NCI-H1105 (cell line): ENCODE data around the gene RSPH4A.
"Not testable (repeated sequence)": the region's sequence is repeated elsewhere in the genome, so short reads cannot be mapped to it uniquely, and the experiment has no call there.

Experiments used
- DNase-seq: peaks from one replicate; lab custom pipeline; 2025; lab: John Stamatoyannopoulos, UW

The RSPH4A gene

DNA sequence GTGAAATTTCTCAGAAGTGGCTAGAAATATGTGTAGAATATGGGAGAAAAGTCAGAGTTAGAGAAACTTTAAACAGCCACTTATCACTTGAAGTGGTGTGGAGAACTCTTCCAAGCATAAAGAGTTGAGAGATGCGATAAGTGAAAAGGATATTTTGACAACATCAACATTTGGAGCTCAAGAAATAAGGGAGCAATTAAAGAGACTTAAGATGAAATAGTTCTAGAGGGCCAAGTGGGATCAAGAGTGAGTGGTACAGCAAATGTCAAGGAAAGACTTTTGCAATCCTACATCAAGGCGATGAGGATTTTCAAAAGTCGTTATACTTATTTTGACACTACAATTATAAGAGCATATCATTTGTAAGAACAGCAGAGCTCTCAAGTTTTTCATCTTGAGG is 9.6 kb downstream of the RSPH4A start:
- DNase-seq, result no peak

DNA sequence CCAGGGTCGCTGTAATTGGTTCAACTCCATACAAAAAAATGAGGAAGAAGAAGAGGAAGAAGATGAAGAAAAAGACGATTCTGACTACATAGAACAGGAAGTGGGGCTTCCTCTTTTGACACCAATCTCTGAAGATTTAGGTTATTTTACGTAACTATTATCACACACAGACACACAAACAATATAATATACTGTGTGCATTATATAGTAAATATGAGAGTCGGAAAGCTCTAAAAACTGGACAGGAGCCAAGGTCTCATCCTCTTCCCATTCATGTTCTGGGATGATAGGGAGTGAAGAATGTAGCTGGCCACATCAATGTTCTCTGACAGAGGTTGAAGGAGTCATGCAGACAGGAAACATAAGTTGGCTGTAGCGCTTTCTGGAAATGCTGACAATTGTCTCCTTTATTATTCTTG is 13.3 kb downstream of the RSPH4A start:
- DNase-seq, result no peak

DNA sequence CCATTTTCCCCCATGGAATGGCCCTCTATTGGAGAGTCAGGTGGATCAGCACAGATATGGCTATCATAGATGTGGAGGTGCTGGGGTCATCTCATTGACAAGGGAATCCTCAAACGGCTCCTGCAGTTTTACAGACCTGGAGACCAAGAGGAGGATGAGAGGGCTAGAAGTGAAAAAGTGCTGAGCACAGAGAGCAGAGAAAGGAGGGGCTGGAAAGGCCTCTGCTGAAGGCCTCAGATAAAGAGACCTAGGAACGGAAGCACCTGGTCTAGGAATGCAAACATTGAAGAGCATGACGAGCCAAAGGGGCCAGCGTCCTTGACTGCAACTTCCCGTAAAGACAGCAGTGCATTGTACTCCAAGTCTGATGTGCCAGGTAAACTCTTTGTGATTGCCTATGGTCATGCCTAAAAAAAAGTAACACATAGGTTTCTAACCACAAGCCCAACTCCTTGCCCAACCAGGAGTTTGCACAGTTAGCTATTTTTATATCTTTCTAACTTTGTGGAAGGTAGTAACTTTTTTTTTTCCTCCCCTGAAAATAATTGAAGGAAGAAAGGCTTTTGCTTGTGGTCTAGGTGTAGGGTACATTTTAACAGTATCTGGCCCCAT is 15.2 kb downstream of the RSPH4A start:
- DNase-seq, result no peak

DNA sequence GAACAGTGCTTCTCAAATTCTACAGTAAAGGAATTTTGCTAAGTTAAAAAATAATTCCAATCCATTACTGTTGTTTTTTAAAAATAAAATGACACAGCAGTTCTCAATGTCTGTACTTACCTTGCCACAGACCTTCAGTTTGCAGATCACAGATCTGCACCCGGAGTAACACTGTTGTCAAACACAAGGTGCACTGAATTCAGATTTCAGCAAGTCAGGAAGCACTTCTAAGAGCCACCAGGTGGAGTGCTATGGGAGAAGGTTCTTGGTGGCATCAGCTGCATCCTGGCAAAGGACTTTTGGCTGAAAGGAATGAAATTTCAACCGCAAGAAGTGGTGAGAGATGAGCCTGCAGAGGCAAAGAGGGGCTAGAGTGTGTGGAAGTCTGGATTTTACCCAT is 17.4 kb downstream of the RSPH4A start:
- DNase-seq, result no peak

DNA sequence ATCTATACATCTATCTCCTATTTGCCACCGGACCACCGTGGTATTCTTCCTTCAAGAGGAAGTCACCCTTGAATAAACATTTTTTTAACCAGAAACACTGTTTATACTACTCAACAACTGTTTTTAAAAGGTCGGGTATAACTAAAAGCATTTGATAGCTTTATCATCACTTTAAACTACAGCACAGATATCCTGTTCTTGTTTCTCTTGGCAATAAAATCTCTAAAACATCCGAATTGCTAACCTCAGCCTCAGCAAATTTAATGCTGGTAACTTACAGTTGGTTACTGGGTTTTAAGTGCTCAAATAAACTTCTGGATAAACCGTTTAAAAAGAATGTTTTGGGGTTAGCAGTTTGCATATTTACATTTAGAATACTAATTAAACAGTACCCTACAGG is 31.9 kb downstream of the RSPH4A start:
- no peak for DNase-seq

DNA sequence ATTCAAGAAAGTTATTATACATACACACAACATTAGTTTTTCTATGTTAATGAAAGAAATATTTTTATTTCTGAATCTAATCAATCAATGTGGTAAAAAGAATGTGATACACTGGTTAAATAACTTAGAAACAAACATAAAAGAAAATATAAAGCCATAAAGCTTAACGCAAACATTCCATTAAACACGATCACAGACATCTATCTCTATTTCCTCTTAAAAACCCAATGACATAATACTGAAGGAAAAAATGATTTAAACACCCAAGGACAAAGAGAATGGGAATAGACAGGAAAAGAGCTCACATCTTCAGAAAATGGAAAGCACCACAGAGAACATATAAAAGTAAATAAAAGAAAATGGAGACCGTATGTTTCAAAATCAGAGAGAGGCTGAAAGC is 32.9 kb downstream of the RSPH4A start:
- DNase-seq, result no peak

DNA sequence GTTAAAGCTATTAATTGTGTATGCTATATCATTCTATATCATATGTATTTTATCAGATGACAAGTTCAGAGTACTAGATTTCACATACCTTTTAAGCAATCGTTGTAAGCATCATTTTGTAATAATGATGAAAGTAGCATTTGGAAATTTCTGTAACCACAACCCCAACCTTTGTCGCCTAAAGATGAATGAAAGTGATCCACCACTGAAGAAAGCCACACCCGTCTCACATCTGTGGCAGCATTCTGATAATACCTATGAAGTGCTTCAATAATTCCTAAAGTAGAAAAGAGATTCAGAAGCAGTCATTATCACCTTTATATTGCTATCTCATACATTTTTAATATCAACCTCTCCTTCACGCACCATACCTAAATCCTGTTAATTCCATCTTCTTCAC is 35.6 kb downstream of the RSPH4A start:
- DNase-seq, result no peak

DNA sequence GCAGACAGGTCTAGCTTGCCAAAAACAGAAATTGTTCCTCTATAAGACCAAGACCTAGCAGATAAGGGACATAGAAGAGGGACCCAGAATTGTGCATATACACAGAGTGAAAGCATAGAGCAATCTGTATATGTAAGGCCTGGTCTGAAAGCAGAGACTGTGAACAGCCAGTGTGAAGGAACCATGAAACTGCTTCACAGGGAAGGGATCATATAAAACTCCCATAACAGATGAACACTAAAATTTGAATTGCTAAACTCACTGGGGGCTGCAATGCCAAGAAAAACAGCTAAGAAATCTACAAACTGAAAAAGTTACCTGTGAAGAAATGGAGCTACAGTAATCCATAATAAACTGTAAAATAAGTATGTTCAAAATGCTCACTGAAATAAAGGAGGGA is 45.3 kb downstream of the RSPH4A start:
- DNase-seq, result no peak

- DNase-seq, result no peak
These were observed 45.9 kb downstream of the RSPH4A start for GRCh38 chr6:116662202-116662601.

DNA sequence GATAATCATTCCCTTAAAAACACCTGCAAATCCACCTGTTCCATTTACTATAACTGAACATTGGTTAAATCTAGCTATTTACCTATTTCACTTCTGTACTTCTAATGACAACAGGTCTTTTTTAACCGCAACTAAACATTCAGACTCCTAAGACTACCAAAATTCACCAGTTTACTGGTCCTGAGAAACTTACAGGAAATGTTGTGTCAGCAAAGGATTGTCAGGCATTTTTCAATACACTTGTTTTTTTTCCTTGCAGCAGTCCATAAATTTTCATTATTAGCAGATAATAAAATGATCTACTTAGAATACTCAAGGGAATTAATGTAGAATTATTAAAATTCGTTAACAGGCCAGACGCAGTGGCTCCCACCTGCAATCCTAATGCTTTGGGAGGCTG is 47.0 kb downstream of the RSPH4A start:
- DNase-seq, result no peak

DNA sequence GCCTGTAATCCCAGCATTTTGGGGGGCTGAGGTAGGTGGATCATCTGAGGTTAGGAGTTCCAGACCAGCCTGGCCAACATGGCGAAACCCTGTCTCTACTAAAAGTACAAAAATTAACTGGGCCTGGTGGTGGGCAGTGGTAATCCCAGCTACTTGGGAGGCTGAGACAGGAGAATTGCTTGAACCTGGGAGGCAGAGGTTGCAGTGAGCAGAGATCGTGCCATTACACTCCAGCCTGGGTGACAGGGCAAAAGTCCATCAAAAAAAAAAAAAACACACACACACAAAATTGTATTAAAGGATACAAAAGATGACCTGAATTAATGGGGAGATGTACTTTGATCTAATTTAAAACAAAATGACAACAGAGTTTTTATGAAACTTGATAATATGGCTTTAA is 47.9 kb downstream of the RSPH4A start:
- DNase-seq, result not testable (repeated sequence)

DNA sequence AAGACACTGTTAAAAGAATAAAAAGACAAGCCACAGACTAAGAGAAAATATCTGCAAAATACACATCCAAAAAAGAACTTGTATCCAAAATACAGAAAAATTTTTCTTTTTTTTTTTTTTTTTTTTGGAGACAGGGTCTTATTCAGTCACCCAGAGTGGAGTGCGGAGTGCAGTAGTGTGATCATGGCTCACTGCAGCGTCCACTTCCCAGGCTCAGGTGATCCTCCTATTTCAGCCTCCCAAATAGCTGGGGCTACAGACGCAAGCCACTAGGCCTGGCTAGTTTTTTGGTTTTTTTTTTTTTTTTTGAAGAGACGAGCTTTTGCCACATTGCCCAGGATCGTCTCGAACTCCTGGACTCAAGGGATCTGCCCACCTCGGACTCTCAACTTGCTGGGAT is 49.2 kb downstream of the RSPH4A start:
- no peak for DNase-seq

GRCh38 chr6:116666869-116667268 is 50.6 kb downstream of the RSPH4A start:
- no peak for DNase-seq

- peak; percentile 10 for DNase-seq
These were observed 51.3 kb downstream of the RSPH4A start for GRCh38 chr6:116667623-116668022.

DNA sequence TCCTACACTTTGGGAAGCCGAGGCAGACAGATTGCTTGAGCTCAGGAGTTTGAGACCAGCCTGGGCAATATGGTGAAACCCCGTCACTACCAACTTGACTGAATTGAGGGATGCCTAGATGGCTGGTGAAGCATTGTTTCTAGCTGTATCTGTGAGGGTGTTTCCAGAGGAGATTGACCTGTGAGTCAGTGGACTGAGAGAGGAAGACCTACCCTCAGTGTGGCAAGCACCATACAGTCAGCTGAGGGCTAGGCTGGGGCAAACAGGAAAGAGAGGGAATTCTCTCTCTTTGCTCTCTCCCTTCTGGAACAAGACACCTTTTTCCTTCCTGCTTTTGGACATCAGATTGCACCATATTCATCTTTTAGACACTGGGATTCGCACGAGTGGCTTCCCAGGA is 56.0 kb downstream of the RSPH4A start:
- no peak for DNase-seq

GRCh38 chr6:116676021-116676420 is 59.7 kb downstream of the RSPH4A start:
- DNase-seq, result no peak

DNA sequence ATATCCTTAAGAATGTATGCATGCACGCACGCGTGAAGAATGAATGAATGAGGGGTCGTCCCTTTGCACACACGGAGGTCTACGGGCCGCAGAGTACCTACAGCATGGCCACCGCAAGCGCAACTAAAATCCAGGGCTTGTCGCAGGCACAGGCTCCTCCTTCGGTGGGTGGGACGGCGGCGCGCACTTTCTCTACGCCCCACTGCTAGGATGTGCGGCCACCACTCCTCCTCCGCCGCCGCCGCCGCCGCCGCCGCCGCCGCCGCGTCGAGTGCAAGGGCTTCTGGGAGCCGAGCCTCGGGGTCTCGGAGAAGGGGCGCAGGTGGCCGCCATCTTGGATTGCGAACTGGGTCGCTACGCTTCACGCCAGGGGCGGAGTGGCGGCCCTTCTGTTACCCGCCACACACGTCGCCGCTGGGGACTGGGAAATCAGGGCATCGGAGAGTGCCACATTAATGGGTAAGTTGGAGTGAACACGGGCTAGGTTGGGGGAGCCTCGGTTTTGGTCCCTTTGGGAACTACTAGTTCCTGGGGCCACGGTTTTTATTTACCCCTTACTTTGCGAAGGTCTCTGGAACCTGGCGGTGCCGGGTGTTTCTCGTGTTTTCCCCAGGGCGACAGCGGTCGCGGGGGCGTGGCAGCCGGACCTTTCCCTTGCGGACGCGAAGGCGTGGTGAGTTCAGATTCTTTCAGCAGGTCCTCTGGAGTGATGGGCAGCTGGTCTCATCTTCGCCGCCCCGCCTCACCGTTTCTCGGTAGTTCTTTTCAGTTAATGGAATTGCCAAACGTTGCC is 64.8 kb downstream of the RSPH4A start, which contains the start of gene KPNA5:
Gene KPNA5 (plus strand): TSS at position 332 of the 793 bp plus-strand sequence. CDS start 124 bp downstream, at position 456.
- peak; percentile 93 for DNase-seq

DNA sequence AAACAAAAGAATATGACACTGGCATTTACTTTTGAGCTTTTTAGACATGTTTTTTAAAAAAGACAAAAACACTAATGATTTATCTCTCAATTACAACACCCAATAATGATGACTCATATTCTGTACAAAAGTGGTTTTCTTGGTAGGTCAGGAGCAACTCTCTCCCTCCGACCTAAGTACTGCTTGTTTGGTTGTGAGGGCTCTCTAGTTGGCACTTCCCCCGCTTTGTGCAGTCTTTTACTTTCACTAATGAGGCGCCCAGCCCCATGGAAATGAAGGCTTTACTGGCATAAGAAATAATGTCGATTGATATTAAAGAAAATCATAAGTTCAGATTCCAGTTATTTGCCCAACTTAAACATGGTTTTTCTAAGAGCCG is 66.0 kb downstream of the RSPH4A start:
- peak; percentile 14 for DNase-seq
